Measurements from ENCODE around the gene THSD4.

GRCh38 chr15:71375934-71376333 is 260.7 kb downstream of the THSD4 start:
- no peak for TF ChIP-seq CTCF (IDR thresholded peaks at IDR 0.05)
- TF ChIP-seq POLR2A (IDR thresholded peaks at IDR 0.05): no peak
